GM15510 (cell line): Measurements from ENCODE around the gene BROX.

Source experiments
- POLR2A ChIP-seq: IDR thresholded peaks from 3 replicates; pipeline ENCODE4 v1.6.1; 2011; ENCODE audit warnings: borderline replicate concordance; ENCODE audit not compliant: insufficient read length; ENCODE audit errors: extremely low read depth

Gene BROX, protein sequence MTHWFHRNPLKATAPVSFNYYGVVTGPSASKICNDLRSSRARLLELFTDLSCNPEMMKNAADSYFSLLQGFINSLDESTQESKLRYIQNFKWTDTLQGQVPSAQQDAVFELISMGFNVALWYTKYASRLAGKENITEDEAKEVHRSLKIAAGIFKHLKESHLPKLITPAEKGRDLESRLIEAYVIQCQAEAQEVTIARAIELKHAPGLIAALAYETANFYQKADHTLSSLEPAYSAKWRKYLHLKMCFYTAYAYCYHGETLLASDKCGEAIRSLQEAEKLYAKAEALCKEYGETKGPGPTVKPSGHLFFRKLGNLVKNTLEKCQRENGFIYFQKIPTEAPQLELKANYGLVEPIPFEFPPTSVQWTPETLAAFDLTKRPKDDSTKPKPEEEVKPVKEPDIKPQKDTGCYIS

DNA sequence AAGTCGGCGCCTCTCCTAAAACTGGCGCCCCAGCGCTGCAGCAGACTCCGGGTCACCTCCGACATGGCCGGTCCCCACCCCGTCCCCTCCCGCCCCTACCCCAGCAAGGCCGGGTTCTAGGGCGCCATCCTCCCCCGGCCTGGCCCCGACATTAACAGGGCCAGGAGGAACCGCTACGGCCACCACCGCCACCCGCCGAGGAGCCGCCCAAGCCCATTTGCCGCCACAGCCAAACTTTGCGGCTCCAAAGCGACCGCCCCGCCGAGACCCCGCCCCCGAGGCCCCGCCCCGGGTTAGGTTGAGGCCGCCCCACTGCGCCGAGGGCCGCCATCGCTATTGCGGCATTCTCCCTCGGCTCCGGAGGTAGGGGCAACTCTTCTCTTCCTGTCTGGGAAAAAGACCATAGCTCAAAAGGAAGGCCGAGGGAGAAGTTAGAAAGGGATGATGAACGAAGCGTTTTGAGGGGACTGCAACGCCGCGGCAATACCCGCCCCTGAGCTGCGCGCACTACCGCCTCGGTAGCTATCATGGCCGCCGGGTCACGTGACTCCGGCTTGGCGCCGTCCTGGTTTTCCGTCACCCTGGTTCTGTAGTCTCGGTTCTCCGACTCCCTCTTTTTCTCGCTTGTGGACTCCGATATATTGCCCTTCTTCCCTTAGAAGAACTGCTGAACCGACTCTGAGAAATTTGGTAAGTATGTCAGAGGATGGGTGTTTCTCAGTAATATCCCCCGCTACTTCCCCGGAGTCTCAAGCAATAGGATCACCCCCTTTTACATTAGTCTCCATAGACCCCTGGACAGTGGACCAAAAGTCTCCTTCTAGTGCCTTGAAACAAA lies at the start of gene BROX, which contains the start of gene AIDA:
TSS of gene BROX (plus strand) at position 312 of the 838 bp plus-strand sequence. CDS start 3,136 bp downstream, outside the sequence.
TSS of gene AIDA (minus strand) at position 239 of the 838 bp plus-strand sequence. CDS start at position 65, 174 bp downstream.
- TF ChIP-seq POLR2A: peak; percentile 41

DNA sequence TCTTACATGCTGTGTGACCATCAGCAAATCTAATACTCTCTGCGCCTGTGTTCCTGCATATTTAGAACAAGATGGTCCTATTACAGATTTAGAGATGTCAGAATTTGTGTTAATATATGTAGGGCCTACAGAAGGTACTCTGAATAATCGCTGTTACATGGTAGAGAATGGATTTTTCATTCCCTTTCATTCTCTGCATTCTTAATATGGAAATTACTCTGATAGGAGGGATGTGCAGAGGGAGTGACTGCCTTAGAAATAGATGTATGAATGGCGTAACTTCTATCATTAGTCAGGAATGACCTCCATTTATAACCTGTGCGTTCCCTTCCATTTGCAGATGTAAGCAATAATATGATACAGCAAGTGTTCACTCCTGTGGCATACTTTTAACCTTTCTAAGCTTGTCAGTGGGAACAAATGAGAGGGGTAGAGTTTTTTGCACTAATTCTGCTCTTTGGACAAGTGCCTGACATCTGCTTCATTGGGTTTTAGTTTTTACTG lies 48.9 kb upstream of the BROX start:
- no peak for TF ChIP-seq POLR2A

DNA sequence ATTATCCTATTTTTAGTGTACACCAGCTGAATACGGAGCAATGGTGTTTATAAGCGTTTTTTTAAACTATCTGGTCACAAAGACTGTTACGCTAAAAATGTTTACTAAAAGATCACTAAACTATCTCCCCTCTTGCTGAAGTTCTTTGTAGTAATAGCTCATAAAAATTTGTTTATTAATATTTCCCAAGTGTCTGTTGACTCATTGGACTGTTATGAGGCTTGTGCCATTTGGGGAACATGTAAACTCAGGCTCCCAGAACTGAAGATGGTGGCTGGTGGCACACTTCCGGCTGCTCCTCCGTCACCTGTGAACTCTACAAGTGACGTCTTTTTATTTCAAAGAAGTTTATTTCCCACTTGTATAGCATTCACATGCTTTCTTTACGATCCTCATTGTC lies 46.4 kb upstream of the BROX start:
- no peak for TF ChIP-seq POLR2A

DNA sequence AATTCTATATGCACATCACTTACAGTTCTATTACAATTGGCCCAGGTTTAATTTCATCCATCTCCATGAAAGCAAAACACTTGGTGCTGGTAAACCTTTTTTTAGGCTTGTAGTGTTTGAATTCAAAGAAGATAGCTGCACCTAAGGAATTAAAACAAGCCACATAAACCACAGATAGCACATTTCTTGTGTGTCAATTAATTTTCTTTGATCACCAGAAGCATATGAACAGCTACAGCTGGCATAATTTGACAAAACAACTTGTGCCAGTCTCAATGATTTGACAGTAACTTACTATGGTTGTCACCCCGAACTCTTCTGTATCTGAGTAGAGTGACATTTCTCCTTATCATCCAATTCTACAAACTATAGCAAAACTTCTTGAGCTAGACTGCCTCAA lies 42.3 kb upstream of the BROX start:
- no peak for TF ChIP-seq POLR2A

GRCh38 chr1:222680080-222680479 lies 32.3 kb upstream of the BROX start:
- TF ChIP-seq POLR2A: no peak

DNA sequence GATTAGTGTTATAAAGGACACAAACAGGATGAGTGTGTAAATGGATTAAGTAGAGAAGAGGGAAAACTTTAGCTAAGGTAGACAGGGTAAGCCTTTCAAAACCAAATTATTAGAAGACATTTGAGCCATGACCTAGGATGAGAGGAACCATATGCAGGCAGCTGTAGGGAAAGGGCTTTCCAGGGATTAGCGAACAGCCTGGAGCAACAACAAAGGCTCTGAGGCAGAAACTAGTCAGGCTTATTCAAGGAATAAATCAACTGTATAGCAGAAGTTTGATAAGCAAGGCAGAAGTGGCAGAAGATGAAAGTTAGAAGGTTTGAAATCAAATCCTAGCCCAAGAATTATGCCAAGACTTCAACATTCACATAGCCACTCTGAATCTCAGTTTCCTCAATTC lies 21.3 kb upstream of the BROX start:
- no peak for TF ChIP-seq POLR2A

GRCh38 chr1:222694927-222695326 lies 17.4 kb upstream of the BROX start:
- TF ChIP-seq POLR2A: no peak

GRCh38 chr1:222696741-222697140 lies 15.6 kb upstream of the BROX start:
- TF ChIP-seq POLR2A: no peak

DNA sequence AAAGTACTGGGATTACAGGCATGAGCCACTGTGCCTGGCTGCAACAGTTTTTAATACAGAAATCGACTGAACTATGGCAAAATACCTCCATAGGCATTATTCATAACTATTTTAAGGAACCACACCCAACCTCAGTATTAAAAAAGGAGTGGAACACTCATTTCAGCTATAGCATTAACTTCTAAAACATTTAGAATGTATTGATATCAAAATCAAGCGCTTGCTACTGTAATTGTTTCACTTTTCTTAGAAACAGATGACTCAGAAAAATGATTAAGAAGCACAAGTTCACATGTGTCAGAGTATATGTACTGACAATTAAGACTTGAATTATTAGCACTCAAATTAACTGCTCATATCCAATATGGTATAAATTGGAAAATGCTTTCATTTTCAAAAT lies 15.2 kb upstream of the BROX start:
- TF ChIP-seq POLR2A: no peak

GRCh38 chr1:222697826-222698225 lies 14.5 kb upstream of the BROX start:
- no peak for TF ChIP-seq POLR2A

GRCh38 chr1:222702210-222702609 lies 10.2 kb upstream of the BROX start:
- no peak for TF ChIP-seq POLR2A

- TF ChIP-seq POLR2A: no peak
Observed at GRCh38 chr1:222704260-222704659, 8.1 kb upstream of the BROX start.

- TF ChIP-seq POLR2A: no peak
Observed at GRCh38 chr1:222706815-222707214, 5.5 kb upstream of the BROX start.

DNA sequence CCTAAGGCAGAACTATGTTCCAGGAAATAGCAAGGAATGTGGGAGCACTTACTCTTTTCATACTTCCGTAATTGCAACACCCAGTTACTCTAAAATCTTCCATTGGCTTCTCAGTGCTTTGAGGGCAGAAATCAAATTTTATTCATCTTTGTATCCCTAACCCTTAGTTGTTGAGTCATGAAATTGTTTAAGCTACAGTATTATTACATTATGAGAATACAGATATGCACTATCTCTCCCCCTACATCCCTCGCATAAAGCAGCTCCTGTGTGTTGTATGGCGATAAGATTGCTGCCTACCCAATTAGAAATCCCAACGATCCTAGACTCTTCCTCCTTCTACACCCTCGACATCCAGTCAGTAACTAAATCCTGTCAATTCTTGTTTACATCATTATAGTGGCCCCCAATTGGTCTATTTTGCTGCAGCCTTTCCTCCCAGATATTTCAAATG lies 2.6 kb upstream of the BROX start:
- TF ChIP-seq POLR2A: no peak

DNA sequence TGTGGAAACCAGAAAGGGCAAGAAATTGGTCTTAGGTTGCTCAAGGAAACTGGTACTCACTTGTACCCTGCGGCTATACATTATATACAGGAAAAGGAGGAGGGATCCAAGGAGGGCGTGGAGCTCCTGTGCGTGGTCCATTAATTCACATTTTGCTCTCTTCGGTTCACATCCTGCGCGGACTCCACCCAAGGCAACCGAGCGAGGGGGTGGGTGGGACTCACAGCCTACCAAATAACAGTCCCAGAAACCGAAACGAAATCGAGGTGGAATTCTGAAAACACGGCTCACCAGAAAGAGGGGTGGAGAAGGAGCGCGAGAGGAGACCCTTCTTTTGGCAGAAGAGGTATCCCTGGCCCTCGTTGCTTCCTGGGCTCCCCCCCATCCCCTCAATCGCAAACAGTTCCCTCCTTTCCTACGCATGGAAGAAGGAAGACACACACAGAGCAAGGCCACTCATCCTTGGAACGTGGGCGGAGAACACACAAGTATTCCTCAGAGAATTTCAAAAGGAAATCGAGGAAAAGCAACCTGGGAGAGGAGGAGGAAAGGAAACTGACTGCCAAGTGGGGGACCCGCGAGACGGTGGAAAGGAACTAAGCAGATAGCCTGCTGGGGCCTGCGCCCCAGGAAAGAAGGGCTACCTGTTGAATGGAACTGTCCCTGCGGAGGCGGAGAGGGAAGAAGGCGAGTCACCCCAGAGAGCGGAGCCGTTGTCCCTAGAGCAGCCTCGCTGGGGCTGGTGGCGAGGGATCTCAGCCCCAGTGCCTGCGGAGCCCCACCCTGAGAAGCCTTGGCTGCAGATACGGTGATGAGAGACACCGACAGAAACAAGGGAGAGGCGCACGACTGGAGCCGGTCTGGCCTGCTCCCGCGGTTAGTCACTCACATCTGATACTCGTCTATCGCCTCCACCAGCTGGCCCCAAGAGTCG lies 778 bp upstream of the BROX start:
- TF ChIP-seq POLR2A: no peak
